SK-N-SH treated with all-trans-retinoic acid at 6 μM for 48 hours (cell line): ENCODE data around the gene IARS2.

Experiments used
- ARNTL ChIP-seq: fragments of 450-650 bp; formaldehyde crosslinking; IDR thresholded peaks from 2 replicates; pipeline ENCODE4 v1.5.0; 2020; ENCODE audit warnings: low read depth, mild to moderate bottlenecking, moderate library complexity, borderline replicate concordance
- CSDC2 ChIP-seq: fragments of 250-450 bp; sonication (Bioruptor Pico); IDR thresholded peaks from 2 replicates; pipeline ENCODE4 v1.5.0; 2020; ENCODE audit warnings: mild to moderate bottlenecking, moderate library complexity
- GLIS3 ChIP-seq: fragments of 250-450 bp; sonication (Bioruptor Pico); IDR thresholded peaks from 2 replicates; pipeline ENCODE4 v1.5.0; 2020; ENCODE audit warnings: mild to moderate bottlenecking, moderate library complexity
- RARB ChIP-seq: fragments of 250-450 bp; sonication (Bioruptor Pico); IDR thresholded peaks from 2 replicates; pipeline ENCODE4 v1.8.0; 2021; ENCODE audit warnings: mild to moderate bottlenecking, moderate library complexity
- TCF4 ChIP-seq: fragments of 250-450 bp; sonication (Bioruptor Pico); IDR thresholded peaks from 2 replicates; pipeline ENCODE4 v1.8.0; 2021; ENCODE audit warnings: mild to moderate bottlenecking, moderate library complexity, borderline replicate concordance
- ZNF565 ChIP-seq: fragments of 450-650 bp; formaldehyde crosslinking; conservative IDR thresholded peaks from 2 replicates; pipeline ENCODE4 v1.5.0; 2020; ENCODE audit warnings: low read depth, mild to moderate bottlenecking, moderate library complexity
- ZNF70 ChIP-seq: fragments of 450-650 bp; formaldehyde crosslinking; IDR thresholded peaks from 2 replicates; pipeline ENCODE4 v1.5.0; 2020; ENCODE audit warnings: mild to moderate bottlenecking, moderate library complexity
- TF ChIP-seq, protein P1 (sequence below): fragments of 250-450 bp; sonication (Bioruptor Pico); IDR thresholded peaks from 2 replicates; pipeline ENCODE4 v1.8.0; 2021; ENCODE audit warnings: low read depth, mild to moderate bottlenecking, moderate library complexity, borderline replicate concordance

DNA sequence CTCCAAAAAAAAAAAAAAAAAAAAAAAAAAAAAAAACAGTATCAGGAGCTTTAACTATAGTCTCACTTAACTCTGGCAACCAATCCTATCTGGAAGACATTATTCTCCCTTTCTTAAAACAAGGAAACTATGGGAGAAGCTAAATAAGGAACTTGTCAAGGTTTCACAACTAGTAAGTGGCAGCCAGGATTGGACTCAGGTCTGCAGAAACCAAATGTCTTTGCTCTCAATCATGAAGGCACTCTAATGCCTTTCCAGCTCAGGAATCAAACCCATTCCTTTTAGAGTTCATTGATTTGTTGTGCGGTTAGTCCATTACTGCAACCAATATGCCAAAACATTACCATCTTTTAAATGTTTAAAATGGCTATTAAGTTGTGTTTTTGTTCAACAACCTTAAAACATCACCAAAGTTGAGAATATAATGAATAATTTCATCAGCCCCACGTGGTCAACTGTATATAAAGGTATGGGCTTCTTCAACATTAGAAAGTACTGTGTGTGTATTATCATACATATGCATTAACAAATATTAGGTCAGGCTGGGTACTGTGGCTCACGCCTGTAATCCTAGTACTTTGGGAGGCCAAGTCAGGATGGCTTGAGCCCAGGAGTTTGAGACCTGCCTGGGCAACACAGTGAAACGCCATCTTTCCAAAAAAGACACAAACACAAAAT is 49.1 kb upstream of the IARS2 start:
- TF ChIP-seq ZNF70 (CRISPR knock-in tag) (no peak), CSDC2 (CRISPR knock-in tag) (no peak), TCF4 (CRISPR knock-in tag) (no peak), ZNF565 (CRISPR knock-in tag) (no peak), GLIS3 (CRISPR knock-in tag) (no peak), RARB (CRISPR knock-in tag) (no peak), ARNTL (no peak)
- TF ChIP-seq, protein P1, sequence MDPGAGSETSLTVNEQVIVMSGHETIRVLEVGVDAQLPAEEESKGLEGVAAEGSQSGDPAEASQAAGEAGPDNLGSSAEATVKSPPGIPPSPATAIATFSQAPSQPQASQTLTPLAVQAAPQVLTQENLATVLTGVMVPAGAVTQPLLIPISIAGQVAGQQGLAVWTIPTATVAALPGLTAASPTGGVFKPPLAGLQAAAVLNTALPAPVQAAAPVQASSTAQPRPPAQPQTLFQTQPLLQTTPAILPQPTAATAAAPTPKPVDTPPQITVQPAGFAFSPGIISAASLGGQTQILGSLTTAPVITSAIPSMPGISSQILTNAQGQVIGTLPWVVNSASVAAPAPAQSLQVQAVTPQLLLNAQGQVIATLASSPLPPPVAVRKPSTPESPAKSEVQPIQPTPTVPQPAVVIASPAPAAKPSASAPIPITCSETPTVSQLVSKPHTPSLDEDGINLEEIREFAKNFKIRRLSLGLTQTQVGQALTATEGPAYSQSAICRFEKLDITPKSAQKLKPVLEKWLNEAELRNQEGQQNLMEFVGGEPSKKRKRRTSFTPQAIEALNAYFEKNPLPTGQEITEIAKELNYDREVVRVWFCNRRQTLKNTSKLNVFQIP (CRISPR knock-in tag) = no peak
